GM12875 (cell line): ENCODE data around the gene TACC3.
A peak's percentile ranks its signal among the peaks of the same experiment; 100 is the strongest.

Source experiments
- H3K4me3 ChIP-seq: one replicate; pipeline ENCODE4 v1.5.1; 2011; ENCODE audit warnings: low read depth, low read length, control low read depth
- TF ChIP-seq, protein P1 (sequence below): IDR thresholded peaks from 2 replicates; pipeline ENCODE4 v1.5.1; 2011; ENCODE audit warnings: low read depth, mild to moderate bottlenecking, control low read depth, inconsistent platforms, low read length, moderate library complexity, borderline replicate concordance; ENCODE audit not compliant: insufficient read depth

Gene TACC3

DNA sequence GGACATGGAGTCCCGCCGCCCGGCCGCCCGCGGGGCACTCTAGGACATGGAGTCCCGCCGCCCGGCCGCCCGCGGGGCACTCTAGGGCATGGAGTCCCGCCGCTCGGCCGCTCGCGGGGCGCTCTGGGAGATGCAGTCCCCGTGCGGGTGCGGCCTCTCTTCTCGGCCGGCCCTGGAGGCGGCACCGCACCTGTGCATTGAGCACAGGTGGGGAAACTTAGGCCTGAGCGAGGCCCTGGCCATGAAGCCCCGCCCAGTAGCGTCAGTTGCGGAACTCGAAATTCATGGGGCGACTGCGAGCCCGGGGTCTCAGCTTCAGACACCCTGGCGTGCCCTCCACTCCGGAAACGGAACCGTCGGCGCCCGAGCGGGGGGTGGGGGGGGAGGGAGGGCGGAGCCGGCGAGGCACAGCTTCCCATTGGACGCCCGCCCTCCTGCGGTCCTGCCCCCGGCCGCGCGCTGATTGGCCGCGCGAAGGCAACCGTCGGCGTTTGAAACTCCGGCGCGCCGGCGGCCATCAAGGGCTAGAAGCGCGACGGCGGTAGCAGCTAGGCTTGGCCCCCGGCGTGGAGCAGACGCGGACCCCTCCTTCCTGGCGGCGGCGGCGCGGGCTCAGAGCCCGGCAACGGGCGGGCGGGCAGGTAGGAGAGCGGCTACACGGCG lies at the start of gene TACC3, which contains the start of gene TMEM129:
Gene TACC3, plus strand, starts transcription at position 519 of the 663 bp plus-strand sequence. CDS start 1,901 bp downstream, outside the sequence.
Gene TMEM129, minus strand, starts transcription at position 321 of the 663 bp plus-strand sequence. CDS start 486 bp downstream, outside the sequence.
- H3K4me3 ChIP-seq, result peak within 1 kb of the TSS; percentile 95
- TF ChIP-seq, protein P1, sequence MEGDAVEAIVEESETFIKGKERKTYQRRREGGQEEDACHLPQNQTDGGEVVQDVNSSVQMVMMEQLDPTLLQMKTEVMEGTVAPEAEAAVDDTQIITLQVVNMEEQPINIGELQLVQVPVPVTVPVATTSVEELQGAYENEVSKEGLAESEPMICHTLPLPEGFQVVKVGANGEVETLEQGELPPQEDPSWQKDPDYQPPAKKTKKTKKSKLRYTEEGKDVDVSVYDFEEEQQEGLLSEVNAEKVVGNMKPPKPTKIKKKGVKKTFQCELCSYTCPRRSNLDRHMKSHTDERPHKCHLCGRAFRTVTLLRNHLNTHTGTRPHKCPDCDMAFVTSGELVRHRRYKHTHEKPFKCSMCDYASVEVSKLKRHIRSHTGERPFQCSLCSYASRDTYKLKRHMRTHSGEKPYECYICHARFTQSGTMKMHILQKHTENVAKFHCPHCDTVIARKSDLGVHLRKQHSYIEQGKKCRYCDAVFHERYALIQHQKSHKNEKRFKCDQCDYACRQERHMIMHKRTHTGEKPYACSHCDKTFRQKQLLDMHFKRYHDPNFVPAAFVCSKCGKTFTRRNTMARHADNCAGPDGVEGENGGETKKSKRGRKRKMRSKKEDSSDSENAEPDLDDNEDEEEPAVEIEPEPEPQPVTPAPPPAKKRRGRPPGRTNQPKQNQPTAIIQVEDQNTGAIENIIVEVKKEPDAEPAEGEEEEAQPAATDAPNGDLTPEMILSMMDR, result no peak

DNA sequence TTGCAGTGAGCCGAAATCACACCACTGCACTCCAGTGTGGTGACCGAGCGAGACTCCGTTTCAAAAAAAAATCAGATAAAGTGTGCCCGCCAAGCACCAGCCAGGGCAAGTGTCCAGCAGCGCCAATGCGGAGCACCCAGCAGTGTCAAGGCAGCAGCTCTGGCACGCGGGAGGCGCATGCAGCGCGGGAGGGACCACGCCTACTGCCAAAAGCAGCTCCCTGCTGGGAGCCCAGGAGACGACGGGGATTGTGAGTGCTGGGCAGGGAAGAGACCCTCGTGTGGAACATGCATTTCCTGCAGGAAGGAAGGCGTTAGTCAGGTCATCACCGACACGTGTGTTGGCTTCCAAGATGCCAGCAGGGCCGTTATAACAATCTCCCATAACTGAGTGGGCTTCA lies 47.6 kb upstream of the TACC3 start:
- H3K4me3 ChIP-seq, result no peak overlapping the region
- TF ChIP-seq, protein P1, result no peak

DNA sequence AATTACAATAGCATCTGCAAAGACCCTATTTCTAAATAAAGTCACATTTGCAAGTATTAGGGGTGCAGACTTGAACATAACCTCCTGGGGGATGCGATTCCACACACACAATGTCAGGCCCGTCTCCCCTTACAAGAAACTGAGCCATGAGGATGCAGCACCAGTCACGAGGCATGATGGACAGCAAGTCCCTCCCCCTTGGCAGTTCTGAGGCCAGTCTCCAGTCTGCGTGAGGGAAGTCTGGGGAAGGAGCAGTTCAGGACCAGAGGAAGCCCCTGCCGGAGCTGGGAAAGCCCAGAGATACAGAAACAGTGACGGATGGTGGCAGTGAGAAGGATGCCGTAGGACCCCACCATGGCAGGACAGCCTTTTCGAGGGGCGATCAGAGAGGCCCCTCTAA lies 46.6 kb upstream of the TACC3 start:
- H3K4me3 ChIP-seq, result no peak overlapping the region
- TF ChIP-seq, protein P1, result no peak

DNA sequence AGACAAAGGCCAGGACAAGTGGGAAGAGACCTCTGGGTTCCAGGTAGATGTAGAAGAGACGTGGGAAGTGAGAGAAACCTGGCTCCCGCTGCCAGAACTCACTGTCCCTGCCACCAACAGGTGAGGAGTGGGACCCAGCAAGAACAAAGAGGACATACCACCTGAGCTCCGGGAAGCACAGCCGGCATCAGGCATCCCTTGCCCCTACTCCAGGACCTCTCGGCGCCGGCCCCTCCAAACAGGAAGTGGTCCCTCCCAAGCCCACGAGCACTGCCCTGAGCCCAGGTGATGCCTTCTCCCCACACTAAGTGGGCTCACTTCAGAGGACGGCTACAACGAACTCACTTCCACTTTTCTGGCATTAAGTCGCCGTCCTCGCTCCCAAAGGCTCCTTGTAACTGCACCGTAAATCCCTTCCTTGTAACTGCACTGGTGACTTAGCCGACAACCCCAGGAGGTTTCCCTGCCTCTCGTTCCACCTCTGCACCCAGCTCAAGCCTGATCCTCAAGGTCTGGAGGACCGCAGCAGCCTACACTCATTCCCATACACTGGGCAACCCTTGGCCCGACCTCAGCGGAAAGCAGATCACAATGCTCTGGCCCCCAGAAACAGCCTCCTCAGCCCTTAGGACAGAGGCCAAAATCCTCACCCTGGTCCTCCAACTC lies 46.1 kb upstream of the TACC3 start:
- TF ChIP-seq, protein P1, result no peak

DNA sequence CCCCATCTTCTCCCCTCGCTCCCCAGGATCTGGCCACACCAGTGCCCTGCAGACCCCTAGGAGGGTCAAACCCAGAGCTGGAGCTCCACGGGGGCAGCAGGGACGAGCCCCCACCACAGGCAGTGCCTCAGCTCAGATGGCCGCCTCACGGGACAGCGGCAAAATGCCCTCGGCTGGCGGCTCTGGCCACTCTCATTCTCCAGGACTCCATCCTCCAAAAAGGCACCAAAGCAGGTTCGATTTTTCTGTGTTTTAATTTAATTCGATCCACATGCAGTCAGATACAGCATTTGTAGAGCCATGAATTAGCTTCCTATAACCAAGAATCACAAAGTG lies 45.6 kb upstream of the TACC3 start:
- TF ChIP-seq, protein P1, result no peak
- no peak overlapping the region for H3K4me3 ChIP-seq

More for the DNA sequence above, 46.1 kb upstream of the TACC3 start:
- H3K4me3 ChIP-seq, result no peak overlapping the region

DNA sequence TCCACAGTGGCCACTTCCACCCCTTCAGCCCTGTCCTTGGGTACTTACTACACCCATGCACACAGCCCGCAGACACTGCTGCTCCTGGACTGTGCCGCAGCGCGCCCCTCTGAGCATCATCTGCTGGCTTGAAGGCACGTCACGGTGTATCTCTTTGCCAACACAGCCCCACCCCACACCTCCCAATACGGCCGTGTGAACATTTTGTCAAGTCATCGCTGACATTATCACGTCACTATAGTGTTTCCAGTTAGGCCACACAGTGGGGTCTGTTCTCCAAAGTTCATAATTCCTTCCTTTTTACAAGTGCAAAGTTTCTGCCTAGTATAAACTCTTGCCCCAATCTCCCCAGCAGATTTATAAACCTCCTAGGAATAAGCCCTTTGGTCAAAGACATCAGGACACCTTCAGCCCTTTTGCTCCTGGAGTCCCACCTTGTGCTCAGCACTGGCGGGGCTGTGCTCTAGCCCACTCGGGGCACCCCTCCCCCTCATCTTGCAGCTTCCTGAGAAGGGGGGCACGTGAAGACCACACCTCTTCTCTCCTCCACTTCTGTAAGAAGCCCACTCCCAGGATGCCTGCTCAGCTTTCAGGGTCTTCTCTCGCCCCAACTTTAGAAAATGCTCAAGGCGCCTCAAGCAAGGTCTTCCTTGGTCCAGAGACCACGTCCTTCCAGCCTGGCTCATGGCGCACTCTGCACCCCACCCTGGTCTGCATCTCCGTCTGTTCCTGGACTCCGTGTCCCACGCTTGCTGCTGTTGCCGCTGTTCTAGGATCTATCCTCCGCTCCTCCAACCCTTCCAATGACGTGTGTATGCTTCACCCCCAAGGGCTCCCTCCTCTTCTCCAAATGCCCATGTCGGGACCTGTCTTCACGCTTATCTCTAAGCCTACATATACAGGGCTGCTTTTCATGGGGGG lies 44.5 kb upstream of the TACC3 start:
- H3K4me3 ChIP-seq, result no peak overlapping the region
- TF ChIP-seq, protein P1, result no peak
